ENCODE data around the gene THRB.
A peak's percentile ranks its signal among the peaks of the same experiment; 100 is the strongest.
"Not testable (repeated sequence)": the region's sequence is repeated elsewhere in the genome, so short reads cannot be mapped to it uniquely, and the experiment has no call there.

THRB gene

GRCh38 chr3:24111711-24112110, 382.9 kb downstream of the THRB start:
- no peak for TF ChIP-seq CTCF (IDR thresholded peaks at IDR 0.05)
- Histone ChIP-seq H3K4me3 (no peak overlapping the region), H3K27ac (no peak overlapping the region)
- DNase-seq (ENCODE audit: low spot score): no peak

GRCh38 chr3:24110051-24110450, 384.6 kb downstream of the THRB start:
- TF ChIP-seq CTCF (IDR thresholded peaks at IDR 0.05): no peak
- Histone ChIP-seq H3K27ac (no peak overlapping the region), H3K4me3 (no peak overlapping the region)
- no peak for DNase-seq (ENCODE audit: low spot score)

GRCh38 chr3:24101676-24102168, 392.9 kb downstream of the THRB start:
- Histone ChIP-seq H3K27ac (no peak overlapping the region), H3K4me3 (no peak overlapping the region)
- no peak for TF ChIP-seq CTCF (IDR thresholded peaks at IDR 0.05)
- DNase-seq (ENCODE audit: low spot score): no peak

GRCh38 chr3:24100696-24101402, 393.8 kb downstream of the THRB start:
- no peak for DNase-seq (ENCODE audit: low spot score)
- Histone ChIP-seq H3K27ac (peak overlapping the region in 1 of 2 donors; percentile 3), H3K4me3 (no peak overlapping the region)
- no peak for TF ChIP-seq CTCF (IDR thresholded peaks at IDR 0.05)

GRCh38 chr3:24096695-24097290, 397.9 kb downstream of the THRB start:
- no peak for TF ChIP-seq CTCF (IDR thresholded peaks at IDR 0.05)
- no peak for DNase-seq (ENCODE audit: low spot score)
- H3K27ac ChIP-seq: peak overlapping the region; percentile 52 to 62
- no peak overlapping the region for H3K4me3 ChIP-seq

- H3K27ac ChIP-seq: peak overlapping the region in 1 of 2 donors; percentile 62
- no peak overlapping the region for H3K4me3 ChIP-seq
- DNase-seq (ENCODE audit: low spot score): no peak
- TF ChIP-seq CTCF (IDR thresholded peaks at IDR 0.05): no peak
Observed at GRCh38 chr3:24096271-24096670, 398.4 kb downstream of the THRB start.

GRCh38 chr3:24094818-24095217, 399.8 kb downstream of the THRB start:
- DNase-seq (ENCODE audit: low spot score); H3K4me3 ChIP-seq: not testable (repeated sequence)

More at GRCh38 chr3:24094818-24095217, 399.8 kb downstream of the THRB start:
- H3K27ac ChIP-seq: not testable (repeated sequence)

Data from coronary artery (tissue), 2 donors.